ENCODE measurements around the gene TMSB4Y.

The TMSB4Y gene

GRCh38 chrY:13703568-13703968, at the start of gene TMSB4Y:
TMSB4Y (plus strand) TSS chrY:13703899.
- Histone ChIP-seq H3K9me2 (replicated peaks; ENCODE audit: insufficient read depth, low read length) (no peaks in the 10 kb centered on the region), H3K9me3 (replicated peaks; ENCODE audit: insufficient read depth, low read length) (no peaks in the 10 kb centered on the region), H3K4me2 (ENCODE audit: low read depth, low read length) (no peak within 1 kb of the TSS), H3K79me2 (ENCODE audit: low read length) (no peaks in the 10 kb centered on the region), H3F3A (ENCODE audit: insufficient read depth, low read length) (no peaks in the 10 kb centered on the region), H2AFZ (ENCODE audit: low read length) (no peak within 1 kb of the TSS), H3K27me3 (replicated peaks; ENCODE audit: insufficient read depth, low read length) (no peaks in the 10 kb centered on the region), H3K9ac (ENCODE audit: low read length) (no peak within 1 kb of the TSS), H3K27ac (ENCODE audit: low read length) (no peak within 1 kb of the TSS), H4K20me1 (ENCODE audit: insufficient read depth, low read length) (no peaks in the 10 kb centered on the region), H3K36me3 (replicated peaks; ENCODE audit: insufficient read depth, low read length) (no peaks in the 10 kb centered on the region), H3K4me3 (ENCODE audit: low read length) (no peak within 1 kb of the TSS), H3K4me1 (ENCODE audit: low read length) (no peaks in the 10 kb centered on the region)
- DNase-seq = no peak
- no peak for TF ChIP-seq EZH2 (optimal IDR thresholded peaks at IDR 0.05; ENCODE audit: low read depth, low read length)
- TF ChIP-seq EZH2phosphoT487 (IDR thresholded peaks at IDR 0.05; ENCODE audit: low read length) = no peak
- TF ChIP-seq, protein P1, sequence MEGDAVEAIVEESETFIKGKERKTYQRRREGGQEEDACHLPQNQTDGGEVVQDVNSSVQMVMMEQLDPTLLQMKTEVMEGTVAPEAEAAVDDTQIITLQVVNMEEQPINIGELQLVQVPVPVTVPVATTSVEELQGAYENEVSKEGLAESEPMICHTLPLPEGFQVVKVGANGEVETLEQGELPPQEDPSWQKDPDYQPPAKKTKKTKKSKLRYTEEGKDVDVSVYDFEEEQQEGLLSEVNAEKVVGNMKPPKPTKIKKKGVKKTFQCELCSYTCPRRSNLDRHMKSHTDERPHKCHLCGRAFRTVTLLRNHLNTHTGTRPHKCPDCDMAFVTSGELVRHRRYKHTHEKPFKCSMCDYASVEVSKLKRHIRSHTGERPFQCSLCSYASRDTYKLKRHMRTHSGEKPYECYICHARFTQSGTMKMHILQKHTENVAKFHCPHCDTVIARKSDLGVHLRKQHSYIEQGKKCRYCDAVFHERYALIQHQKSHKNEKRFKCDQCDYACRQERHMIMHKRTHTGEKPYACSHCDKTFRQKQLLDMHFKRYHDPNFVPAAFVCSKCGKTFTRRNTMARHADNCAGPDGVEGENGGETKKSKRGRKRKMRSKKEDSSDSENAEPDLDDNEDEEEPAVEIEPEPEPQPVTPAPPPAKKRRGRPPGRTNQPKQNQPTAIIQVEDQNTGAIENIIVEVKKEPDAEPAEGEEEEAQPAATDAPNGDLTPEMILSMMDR (IDR thresholded peaks at IDR 0.05; ENCODE audit: low read length) = no peak

GRCh38 chrY:13664162-13664561, 39.5 kb upstream of the TMSB4Y start:
- no peaks in the 10 kb centered on the region for H3K9me2 ChIP-seq (replicated peaks; ENCODE audit: insufficient read depth, low read length)
- TF ChIP-seq EZH2 (optimal IDR thresholded peaks at IDR 0.05; ENCODE audit: low read depth, low read length) = no peak
- TF ChIP-seq, protein P1 (IDR thresholded peaks at IDR 0.05; ENCODE audit: low read length) = no peak
- no peak for TF ChIP-seq EZH2phosphoT487 (IDR thresholded peaks at IDR 0.05; ENCODE audit: low read length)
- no peak overlapping the region for H3K4me2 ChIP-seq (ENCODE audit: low read depth, low read length)
- no peak overlapping the region for H2AFZ ChIP-seq (ENCODE audit: low read length)
- no peaks in the 10 kb centered on the region for H3K4me1 ChIP-seq (ENCODE audit: low read length)
- H3F3A ChIP-seq (ENCODE audit: insufficient read depth, low read length) = no peaks in the 10 kb centered on the region
- H3K4me3 ChIP-seq (ENCODE audit: low read length) = no peak overlapping the region
- no peaks in the 10 kb centered on the region for H3K79me2 ChIP-seq (ENCODE audit: low read length)
- no peak overlapping the region for H3K9ac ChIP-seq (ENCODE audit: low read length)
- no peaks in the 10 kb centered on the region for H3K9me3 ChIP-seq (replicated peaks; ENCODE audit: insufficient read depth, low read length)
- H3K36me3 ChIP-seq (replicated peaks; ENCODE audit: insufficient read depth, low read length) = no peaks in the 10 kb centered on the region
- no peak for DNase-seq
- no peak overlapping the region for H3K27ac ChIP-seq (ENCODE audit: low read length)
- H4K20me1 ChIP-seq (ENCODE audit: insufficient read depth, low read length) = no peaks in the 10 kb centered on the region
- H3K27me3 ChIP-seq (replicated peaks; ENCODE audit: insufficient read depth, low read length) = no peaks in the 10 kb centered on the region

DNA sequence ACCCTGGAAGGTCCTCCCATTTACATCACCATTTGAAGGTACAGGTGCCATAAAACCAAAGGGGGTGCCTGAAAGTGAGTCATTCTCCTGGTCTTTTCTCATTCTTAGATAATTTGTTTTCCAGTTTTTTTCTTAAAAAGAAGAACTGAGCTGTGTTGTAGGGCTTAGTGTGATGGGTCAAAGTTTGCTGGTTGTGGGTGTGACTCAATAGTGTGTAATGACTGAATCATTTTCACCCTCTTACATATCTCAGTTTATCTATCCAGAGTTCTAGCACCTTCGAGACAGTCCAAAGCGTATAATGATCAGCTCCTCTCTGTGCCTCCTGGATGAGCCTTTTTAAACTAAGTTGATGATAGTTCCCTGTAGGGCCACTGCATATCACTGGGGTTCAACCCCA, 32.6 kb upstream of the TMSB4Y start:
- no peaks in the 10 kb centered on the region for H3K36me3 ChIP-seq (replicated peaks; ENCODE audit: insufficient read depth, low read length)
- H3K9me3 ChIP-seq (replicated peaks; ENCODE audit: insufficient read depth, low read length) = no peaks in the 10 kb centered on the region
- H3K9ac ChIP-seq (ENCODE audit: low read length) = no peak overlapping the region
- no peaks in the 10 kb centered on the region for H3K4me1 ChIP-seq (ENCODE audit: low read length)
- no peak overlapping the region for H3K27ac ChIP-seq (ENCODE audit: low read length)
- TF ChIP-seq EZH2phosphoT487 (IDR thresholded peaks at IDR 0.05; ENCODE audit: low read length) (no peak), EZH2 (optimal IDR thresholded peaks at IDR 0.05; ENCODE audit: low read depth, low read length) (no peak)
- TF ChIP-seq, protein P1 (IDR thresholded peaks at IDR 0.05; ENCODE audit: low read length) = no peak
- H4K20me1 ChIP-seq (ENCODE audit: insufficient read depth, low read length) = no peaks in the 10 kb centered on the region
- no peak overlapping the region for H3K4me3 ChIP-seq (ENCODE audit: low read length)
- no peak overlapping the region for H3K4me2 ChIP-seq (ENCODE audit: low read depth, low read length)
- no peak overlapping the region for H2AFZ ChIP-seq (ENCODE audit: low read length)
- no peak for DNase-seq
- no peaks in the 10 kb centered on the region for H3K9me2 ChIP-seq (replicated peaks; ENCODE audit: insufficient read depth, low read length)
- no peaks in the 10 kb centered on the region for H3F3A ChIP-seq (ENCODE audit: insufficient read depth, low read length)
- H3K79me2 ChIP-seq (ENCODE audit: low read length) = no peaks in the 10 kb centered on the region
- H3K27me3 ChIP-seq (replicated peaks; ENCODE audit: insufficient read depth, low read length) = no peaks in the 10 kb centered on the region
